ENCODE measurements around the gene NUDT14.

Gene NUDT14

GRCh38 chr14:105123064-105123665 lies 57.9 kb downstream of the NUDT14 start:
- DNase-seq (no peak), ATAC-seq (no peak)
- H3K4me1 Mint-ChIP-seq = peaks cover 2% of the 10 kb centered on the region
- no peak overlapping the region for H3K27ac Mint-ChIP-seq
- H3K9me3 Mint-ChIP-seq = peaks cover 5% of the 10 kb centered on the region
- no peak overlapping the region for H3K4me3 Mint-ChIP-seq
- H3K36me3 Mint-ChIP-seq (ENCODE audit: low read depth) = no peaks in the 10 kb centered on the region
- H3K27me3 Mint-ChIP-seq = peaks cover 23% of the 10 kb centered on the region

All from activated naive CD8-positive, alpha-beta T cell treated with anti-CD3 and anti-CD28 coated beads, Interleukin-2, amount 50 U/mL, for 24 hours (primary cell).